Activated T-cell treated with anti-CD3 and anti-CD28 coated beads, Interleukin-2, amount 50 U/mL, for 1 hour (primary cell): ENCODE measurements around the gene IFNL1.
"Not testable (repeated sequence)": the region's sequence is repeated elsewhere in the genome, so short reads cannot be mapped to it uniquely, and the experiment has no call there.

Experiments used
- DNase-seq: peaks from one replicate; pipeline ENCODE4 v3.0.0-alpha.2; 2020

IFNL1 gene

DNA sequence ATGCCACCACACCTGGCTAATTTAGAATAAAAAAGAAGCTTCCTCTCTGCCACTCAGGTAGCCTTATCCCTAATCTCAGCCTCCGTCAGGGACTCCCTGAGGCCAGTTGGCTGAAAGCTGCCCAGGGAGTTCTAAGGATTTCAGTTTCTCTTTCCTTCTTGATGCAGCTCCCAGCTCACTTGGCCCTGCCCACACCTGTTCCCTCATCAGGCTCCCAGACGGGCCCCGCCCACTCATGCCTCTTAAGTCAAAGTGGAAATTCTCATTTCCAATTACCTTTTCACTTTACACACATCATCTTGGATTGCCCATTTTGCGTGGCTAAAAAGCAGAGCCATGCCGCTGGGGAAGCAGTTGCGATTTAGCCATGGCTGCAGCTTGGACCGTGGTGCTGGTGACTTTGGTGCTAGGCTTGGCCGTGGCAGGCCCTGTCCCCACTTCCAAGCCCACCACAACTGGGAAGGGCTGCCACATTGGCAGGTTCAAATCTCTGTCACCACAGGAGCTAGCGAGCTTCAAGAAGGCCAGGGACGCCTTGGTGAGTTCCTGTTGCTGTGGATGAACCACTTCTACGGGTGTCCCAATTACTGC is at the start of gene IFNL1:
Gene IFNL1 (plus strand): TSS at position 353 of the 591 bp plus-strand sequence. CDS start 15 bp downstream, at position 368.
- DNase-seq = no peak

DNA sequence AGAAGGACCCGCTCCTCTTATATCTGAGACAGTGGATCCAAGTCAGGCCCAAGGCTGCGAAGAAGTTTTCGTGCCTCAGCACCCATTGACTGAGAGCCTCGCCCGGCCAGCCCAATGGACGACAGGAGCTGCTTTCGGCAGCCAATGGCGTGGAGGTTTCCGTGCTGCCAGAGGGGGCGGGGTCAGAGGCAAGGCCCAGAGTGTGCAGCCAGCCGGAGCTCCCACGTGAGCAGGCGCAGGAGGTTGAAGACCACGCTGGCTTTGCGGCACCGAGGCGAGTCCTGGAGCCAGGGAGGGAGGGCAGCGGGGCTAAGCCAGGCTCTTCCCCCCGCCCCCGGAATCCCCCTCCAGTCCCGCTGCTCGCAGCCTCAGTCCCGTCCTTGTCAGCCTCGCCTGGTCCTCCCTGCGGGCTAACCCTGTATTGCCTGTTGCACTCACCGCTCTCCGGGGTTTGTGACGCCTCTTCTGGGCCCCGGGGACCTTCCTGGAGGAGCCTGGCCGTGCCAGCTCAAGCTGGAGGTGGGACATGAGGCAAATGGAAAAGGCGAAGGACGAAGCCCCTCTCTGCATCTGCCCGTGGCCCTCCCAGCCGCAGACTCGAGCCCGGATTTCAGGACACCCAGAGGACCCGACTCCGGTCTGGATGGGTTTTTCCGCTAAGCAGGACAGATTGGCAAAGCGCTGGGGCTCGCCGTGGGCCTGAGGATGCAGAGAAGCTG is 49.1 kb upstream of the IFNL1 start:
- DNase-seq = peak; percentile 37

- peak; percentile 34 for DNase-seq
These were observed 48.2 kb upstream of the IFNL1 start for GRCh38 chr19:39247701-39248664.

- no peak for DNase-seq
These were observed 47.4 kb upstream of the IFNL1 start, which contains the start of gene IFNL4 for GRCh38 chr19:39248806-39249205. IFNL4 (minus strand) TSS chr19:39248856.

- no peak for DNase-seq
These were observed 45.1 kb upstream of the IFNL1 start for GRCh38 chr19:39251081-39251480.

DNA sequence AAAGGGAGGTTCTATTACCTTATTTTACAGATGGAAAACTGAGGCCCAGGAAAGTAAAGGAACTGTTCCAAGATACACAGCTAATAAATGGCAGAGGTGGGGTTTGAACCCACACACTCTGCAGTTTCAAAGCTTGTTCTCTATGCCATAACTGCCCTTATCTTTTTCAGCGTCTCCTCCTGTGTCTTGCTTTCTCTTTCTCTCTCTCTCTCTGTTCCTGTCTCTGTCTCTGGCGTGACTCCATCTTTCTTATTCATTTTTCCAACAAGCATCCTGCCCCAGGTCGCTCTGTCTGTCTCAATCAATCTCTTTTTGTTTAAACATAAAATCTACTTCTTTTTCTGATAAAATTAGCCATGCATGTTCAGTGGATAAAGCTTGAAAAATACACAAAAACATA is 44.4 kb upstream of the IFNL1 start:
- DNase-seq = no peak

- DNase-seq = no peak
These were observed 43.7 kb upstream of the IFNL1 start for GRCh38 chr19:39252458-39252857.

- no peak for DNase-seq
These were observed 42.6 kb upstream of the IFNL1 start for GRCh38 chr19:39253374-39254149.

- no peak for DNase-seq
These were observed 41.5 kb upstream of the IFNL1 start for GRCh38 chr19:39254531-39255345.

DNA sequence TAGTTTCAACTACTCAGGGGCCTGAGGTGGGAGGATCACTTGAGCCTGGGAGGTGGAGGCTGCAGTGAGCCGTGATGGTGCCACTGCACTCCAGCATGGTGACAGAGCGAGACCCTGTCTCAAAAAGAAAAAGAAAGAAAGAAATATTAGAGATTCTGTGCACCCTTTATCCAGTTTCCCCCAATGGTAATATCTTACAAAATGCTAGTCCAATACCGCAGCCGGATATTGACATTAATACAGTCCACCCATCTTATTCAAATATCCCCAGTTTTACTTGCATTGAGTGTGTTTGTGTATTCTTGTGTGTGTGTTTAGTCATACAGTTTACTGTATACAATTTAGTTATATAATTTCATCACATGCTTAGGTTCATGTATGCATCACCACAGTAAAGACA is 39.0 kb upstream of the IFNL1 start:
- no peak for DNase-seq

DNA sequence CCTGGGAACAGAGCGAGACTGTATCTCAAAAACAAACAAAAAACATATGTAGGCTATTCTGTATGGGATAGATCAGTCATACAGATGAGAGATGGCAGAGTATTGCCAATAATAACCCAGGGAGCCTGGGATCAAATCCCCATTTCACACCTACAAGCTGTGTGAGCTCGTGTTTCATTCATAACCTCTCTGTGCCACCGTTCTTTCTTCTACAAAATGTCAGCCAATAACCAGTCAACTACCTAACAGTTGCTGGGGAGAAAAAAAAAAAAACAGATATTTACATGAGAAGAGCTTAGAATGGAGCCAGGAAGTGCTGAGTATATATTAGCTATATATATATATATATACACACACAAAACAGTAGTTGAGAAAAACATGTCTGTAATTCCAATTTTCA is 34.5 kb upstream of the IFNL1 start:
- DNase-seq = no peak

DNA sequence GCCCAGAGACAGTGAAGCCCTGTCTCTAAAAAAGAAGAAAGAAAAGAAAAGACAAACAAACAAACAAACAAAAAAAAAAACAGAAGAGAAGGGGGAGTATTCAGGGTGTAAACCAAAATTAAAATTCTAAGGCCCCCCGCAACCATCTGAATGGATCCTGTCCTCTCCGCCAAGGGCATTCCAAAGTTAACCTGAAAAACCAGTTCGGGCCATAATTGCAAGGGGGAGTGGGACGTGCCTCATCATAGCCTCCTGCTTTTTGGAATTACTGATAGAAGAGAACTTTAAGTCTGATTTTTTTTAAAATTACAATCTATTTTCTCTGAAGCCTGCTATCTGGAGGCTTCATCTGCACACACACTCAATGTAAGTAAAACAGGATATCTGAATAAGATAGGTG is 33.7 kb upstream of the IFNL1 start:
- DNase-seq = no peak

- DNase-seq = no peak
These were observed 32.3 kb upstream of the IFNL1 start for GRCh38 chr19:39263912-39264305.

- no peak for DNase-seq
These were observed 31.6 kb upstream of the IFNL1 start for GRCh38 chr19:39264306-39265290.

- DNase-seq = no peak
These were observed 30.8 kb upstream of the IFNL1 start for GRCh38 chr19:39265321-39265916.

- DNase-seq = not testable (repeated sequence)
These were observed 28.1 kb upstream of the IFNL1 start, which contains the start of gene IFNL2 for GRCh38 chr19:39268085-39268484. IFNL2 (plus strand) TSS chr19:39268396; CDS start chr19:39268569, 173 bp downstream.

GRCh38 chr19:39268531-39269223 is 27.5 kb upstream of the IFNL1 start:
- DNase-seq = not testable (repeated sequence)

DNA sequence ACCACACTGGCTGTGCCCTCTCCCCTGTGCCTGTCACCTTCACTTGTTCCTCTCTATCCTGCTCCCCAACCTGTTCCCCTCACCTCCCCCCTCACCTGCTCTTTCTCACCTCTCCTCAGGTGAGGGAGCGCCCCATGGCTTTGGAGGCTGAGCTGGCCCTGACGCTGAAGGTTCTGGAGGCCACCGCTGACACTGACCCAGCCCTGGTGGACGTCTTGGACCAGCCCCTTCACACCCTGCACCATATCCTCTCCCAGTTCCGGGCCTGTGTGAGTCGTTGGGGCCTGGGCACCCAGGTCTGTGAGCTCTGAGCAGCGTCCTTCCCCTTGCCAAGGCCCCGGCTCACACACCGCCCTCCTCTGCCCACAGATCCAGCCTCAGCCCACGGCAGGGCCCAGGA is 26.8 kb upstream of the IFNL1 start:
- DNase-seq = not testable (repeated sequence)
